Right atrium auricular region (tissue), 2 donors: ENCODE results near the gene KCNH1. TPM values are rescaled to one million over a fixed set of nuclear protein-coding genes. Genes with fewer than 3 reads are reported as not detected.

ENCODE experiments used
- DNase-seq: peaks from one replicate; pipeline ENCODE4 v3.0.0-alpha.2; 2019; ENCODE audit warnings: low spot score
- H3K27ac ChIP-seq, 2 donors: fragments of 200-600 bp; sonication (generic); 1 replicate in 1 of 2; 2 replicates in 1 of 2; pipeline ENCODE4 v1.5.1; 2016 to 2019
- H3K27me3 ChIP-seq, 2 donors: fragments of 200-600 bp; sonication (generic); one replicate each; pipeline versions ENCODE4 v1.5.1 to v1.6.0; 2017 to 2019
- H3K36me3 ChIP-seq: fragments of 200-600 bp; sonication (generic); one replicate; pipeline ENCODE4 v1.5.1; 2016
- H3K4me1 ChIP-seq, 2 donors: fragments of 200-600 bp; sonication (generic); one replicate each; pipeline versions ENCODE4 v1.5.1 to v1.6.0; 2017 to 2019
- H3K4me3 ChIP-seq, 2 donors: fragments of 200-600 bp; sonication (generic); 1 replicate in 1 of 2; 2 replicates in 1 of 2; pipeline ENCODE4 v1.5.1; 2017 to 2019; ENCODE audit warnings: mild to moderate bottlenecking in 1 of 2, moderate library complexity in 1 of 2
- H3K9me3 ChIP-seq, 2 donors: fragments of 200-600 bp; sonication (generic); one replicate each; pipeline ENCODE4 v1.5.1; 2019
- total RNA-seq, 2 donors: library from RNA; depleted of rRNA; stranded (reverse); fragments of >200 nt; gene quantifications; one replicate each; pipeline ENCODE4 v1.1.0, GENCODE V29; 2016
- TF ChIP-seq, protein P1 (sequence below), 2 donors: fragments of 200-600 bp; sonication (generic); IDR thresholded peaks; one replicate each; pipeline ENCODE4 v1.5.1; 2019; ENCODE audit warnings: antibody characterized with exemption in 2 of 2

Gene KCNH1
- total RNA-seq, 2 donors from 2014 or later = not detected

DNA sequence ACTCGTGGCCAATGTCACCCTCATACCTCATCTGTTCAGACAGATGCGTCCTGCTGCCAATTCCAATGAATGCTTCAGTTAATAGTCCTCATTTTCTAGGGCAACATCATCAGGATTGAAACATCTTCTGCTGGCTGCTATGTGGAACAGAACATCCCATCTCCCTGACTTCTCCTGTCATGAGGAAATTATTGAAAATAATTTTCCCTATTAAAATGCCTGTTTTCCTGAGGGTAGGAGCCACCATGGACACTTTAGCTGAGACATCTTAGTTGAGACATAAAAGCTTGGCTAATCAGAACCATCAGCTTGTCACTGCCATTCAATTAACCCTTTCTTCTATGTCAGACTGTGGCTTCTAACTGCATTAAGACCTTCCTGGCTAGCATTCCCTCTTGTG lies 409.2 kb downstream of the KCNH1 start:
- H3K4me3 ChIP-seq = no peak overlapping the region
- no peak for DNase-seq
- no peaks in the 10 kb centered on the region for H3K36me3 ChIP-seq
- TF ChIP-seq, protein P1, sequence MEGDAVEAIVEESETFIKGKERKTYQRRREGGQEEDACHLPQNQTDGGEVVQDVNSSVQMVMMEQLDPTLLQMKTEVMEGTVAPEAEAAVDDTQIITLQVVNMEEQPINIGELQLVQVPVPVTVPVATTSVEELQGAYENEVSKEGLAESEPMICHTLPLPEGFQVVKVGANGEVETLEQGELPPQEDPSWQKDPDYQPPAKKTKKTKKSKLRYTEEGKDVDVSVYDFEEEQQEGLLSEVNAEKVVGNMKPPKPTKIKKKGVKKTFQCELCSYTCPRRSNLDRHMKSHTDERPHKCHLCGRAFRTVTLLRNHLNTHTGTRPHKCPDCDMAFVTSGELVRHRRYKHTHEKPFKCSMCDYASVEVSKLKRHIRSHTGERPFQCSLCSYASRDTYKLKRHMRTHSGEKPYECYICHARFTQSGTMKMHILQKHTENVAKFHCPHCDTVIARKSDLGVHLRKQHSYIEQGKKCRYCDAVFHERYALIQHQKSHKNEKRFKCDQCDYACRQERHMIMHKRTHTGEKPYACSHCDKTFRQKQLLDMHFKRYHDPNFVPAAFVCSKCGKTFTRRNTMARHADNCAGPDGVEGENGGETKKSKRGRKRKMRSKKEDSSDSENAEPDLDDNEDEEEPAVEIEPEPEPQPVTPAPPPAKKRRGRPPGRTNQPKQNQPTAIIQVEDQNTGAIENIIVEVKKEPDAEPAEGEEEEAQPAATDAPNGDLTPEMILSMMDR (IDR thresholded peaks at IDR 0.05) = no peak
- no peaks in the 10 kb centered on the region for H3K9me3 ChIP-seq
- no peaks in the 10 kb centered on the region for H3K4me1 ChIP-seq
- no peaks in the 10 kb centered on the region for H3K27me3 ChIP-seq
- no peak overlapping the region for H3K27ac ChIP-seq

DNA sequence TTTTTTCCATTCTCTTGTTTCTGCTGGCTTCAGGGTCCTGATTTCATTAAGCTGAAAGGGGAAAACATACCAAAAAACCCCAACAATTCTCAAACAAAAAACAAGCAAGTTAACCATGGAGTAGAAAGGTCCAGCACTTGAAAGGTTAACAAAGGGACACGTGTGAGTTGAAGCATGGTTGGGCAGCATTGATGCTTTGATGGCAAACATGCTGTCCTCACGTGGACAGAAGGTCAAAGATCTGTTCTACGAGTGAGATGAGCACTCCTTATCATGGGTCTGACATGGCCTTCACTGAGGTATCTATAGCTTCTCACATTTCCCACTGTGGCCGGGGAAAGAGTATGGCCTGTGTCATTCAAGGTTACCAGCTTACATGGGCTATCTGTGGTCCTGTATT lies 410.3 kb downstream of the KCNH1 start:
- H3K9me3 ChIP-seq = no peaks in the 10 kb centered on the region
- H3K27ac ChIP-seq = no peak overlapping the region
- DNase-seq = no peak
- no peaks in the 10 kb centered on the region for H3K27me3 ChIP-seq
- H3K36me3 ChIP-seq = no peaks in the 10 kb centered on the region
- TF ChIP-seq, protein P1 (IDR thresholded peaks at IDR 0.05) = no peak
- H3K4me1 ChIP-seq = no peaks in the 10 kb centered on the region
- H3K4me3 ChIP-seq = no peak overlapping the region

DNA sequence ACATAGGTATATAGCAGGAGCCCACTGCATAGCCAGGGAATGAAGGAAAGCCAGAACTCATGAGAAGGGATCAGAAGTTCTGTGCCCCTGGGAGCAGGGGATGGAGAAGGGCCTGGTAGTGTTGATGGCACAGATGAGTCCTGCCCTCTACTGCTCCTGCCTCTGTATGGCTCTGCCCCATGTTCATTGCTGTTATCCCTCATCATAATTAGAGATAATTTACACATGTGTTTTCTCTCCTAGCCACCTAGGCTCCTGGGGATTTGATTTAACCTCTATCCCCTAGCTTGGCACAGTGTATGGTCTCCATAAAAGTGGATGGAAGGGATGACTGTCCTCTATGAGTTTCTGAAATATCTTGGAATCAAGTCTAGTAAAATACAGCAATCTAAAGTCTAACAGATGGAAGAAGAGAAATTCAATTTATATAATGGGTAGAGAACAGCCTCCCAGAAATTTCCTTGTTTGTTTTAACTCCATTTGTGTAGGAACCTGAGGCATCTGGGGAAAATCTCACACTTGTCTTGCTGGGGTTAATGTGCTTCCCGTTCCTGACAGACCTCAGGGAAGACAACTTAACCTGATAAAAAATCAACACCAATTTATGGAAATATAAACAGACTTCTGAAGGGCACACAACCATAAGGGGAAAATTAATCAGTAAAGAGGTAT lies 411.4 kb downstream of the KCNH1 start:
- H3K27ac ChIP-seq = no peak overlapping the region

DNA sequence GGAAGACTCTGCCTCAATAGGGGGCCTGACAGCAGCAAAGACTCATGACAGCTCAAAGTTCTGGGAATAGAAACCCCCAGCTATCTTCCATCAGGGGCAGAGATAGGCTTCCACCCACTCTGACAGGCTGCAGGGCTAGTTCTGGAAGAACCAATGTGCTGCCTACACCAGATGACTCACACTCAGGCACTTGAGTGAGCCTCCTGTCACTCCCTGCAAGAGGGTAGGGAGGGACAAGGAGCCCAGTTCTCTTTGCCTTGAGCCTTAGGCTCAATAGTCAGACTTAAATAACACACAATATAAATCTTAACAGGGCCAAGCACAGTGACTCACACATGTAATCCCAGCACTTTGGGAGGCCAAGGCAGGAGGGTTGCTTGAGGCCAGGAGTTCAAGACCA lies 418.9 kb downstream of the KCNH1 start:
- Histone ChIP-seq H3K27me3 (no peaks in the 10 kb centered on the region), H3K9me3 (no peaks in the 10 kb centered on the region), H3K4me1 (no peaks in the 10 kb centered on the region), H3K27ac (no peak overlapping the region), H3K4me3 (no peak overlapping the region), H3K36me3 (no peaks in the 10 kb centered on the region)
- TF ChIP-seq, protein P1 (IDR thresholded peaks at IDR 0.05) = no peak
- DNase-seq = no peak

More for the DNA sequence above, 411.4 kb downstream of the KCNH1 start:
- Histone ChIP-seq H3K4me1 (no peaks in the 10 kb centered on the region), H3K27me3 (no peaks in the 10 kb centered on the region), H3K4me3 (no peak overlapping the region), H3K9me3 (no peaks in the 10 kb centered on the region), H3K36me3 (no peaks in the 10 kb centered on the region)
- TF ChIP-seq, protein P1 (IDR thresholded peaks at IDR 0.05) = no peak
- no peak for DNase-seq

DNA sequence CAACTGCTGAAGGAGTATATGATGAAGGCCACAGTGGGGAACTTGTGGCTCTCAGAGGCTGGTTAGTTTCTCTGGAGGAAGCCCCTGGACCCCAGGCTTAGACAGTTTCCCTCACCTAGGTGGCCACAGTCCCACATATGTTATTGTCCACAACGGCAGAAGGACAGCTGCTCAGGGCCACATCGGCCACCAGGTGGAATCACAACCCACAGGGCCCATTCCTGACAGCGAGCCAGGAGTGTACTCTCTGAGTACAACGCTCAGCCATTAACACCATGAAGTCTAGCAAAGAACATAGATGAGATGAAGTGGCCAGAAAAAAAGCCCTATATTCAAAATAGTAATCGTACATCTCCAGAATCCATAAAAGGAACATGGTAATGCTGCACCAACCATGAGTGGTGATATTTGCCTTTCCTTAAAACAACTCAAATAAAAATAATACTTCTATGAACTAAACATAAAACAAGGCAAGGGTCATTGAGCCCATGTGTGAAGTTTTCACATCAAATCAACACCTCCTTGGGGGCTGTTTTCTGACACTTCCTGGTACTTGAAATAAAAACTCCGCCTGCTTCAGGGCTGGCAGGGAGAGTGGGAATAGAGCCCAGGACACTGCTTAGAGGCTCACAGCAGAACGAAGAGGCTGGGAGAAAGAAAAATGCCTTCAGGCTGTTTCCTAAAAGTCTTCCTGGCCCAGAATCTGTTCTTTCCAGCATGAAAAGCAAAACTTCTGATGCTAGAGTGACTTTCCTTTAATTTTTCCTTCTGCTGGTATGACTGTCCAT lies 421.9 kb downstream of the KCNH1 start:
- H3K9me3 ChIP-seq = no peaks in the 10 kb centered on the region
- H3K4me3 ChIP-seq = no peak overlapping the region

More for the DNA sequence above, 421.9 kb downstream of the KCNH1 start:
- TF ChIP-seq, protein P1 (IDR thresholded peaks at IDR 0.05) = peak in 1 of 2 donors; percentile 47
- no peak for DNase-seq
- Histone ChIP-seq H3K27me3 (no peaks in the 10 kb centered on the region), H3K27ac (no peak overlapping the region), H3K36me3 (no peaks in the 10 kb centered on the region), H3K4me1 (no peaks in the 10 kb centered on the region)
